Measurements from ENCODE around the gene SLC16A13.
"Not testable (repeated sequence)": the region's sequence is repeated elsewhere in the genome, so short reads cannot be mapped to it uniquely, and the experiment has no call there.

The SLC16A13 gene

GRCh38 chr17:7029096-7029495, 6.7 kb upstream of the SLC16A13 start:
- DNase-seq (ENCODE audit: low read depth in 1 of 2, low spot score in 1 of 2), result no peak

DNA sequence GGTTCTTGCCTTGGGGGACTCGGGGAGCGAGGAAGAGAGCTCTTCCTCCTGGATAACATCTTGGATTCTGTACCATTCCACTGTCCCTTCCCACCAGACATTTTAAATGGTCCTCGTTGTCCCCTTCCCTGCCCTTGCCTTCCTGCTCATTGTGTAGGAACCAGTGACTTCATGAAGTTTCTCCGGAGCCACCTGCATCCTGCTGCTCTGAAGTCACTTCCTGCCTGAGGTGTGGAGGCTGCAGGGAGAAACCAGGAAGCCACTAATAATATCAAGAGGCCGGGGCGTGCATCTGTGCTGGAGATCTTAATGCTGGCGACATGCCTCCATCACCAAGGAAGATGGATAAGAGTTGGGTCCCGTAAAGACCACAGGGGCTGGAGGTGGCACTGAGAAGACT, 6.2 kb upstream of the SLC16A13 start:
- DNase-seq (ENCODE audit: low read depth in 1 of 2, low spot score in 1 of 2), result no peak

DNA sequence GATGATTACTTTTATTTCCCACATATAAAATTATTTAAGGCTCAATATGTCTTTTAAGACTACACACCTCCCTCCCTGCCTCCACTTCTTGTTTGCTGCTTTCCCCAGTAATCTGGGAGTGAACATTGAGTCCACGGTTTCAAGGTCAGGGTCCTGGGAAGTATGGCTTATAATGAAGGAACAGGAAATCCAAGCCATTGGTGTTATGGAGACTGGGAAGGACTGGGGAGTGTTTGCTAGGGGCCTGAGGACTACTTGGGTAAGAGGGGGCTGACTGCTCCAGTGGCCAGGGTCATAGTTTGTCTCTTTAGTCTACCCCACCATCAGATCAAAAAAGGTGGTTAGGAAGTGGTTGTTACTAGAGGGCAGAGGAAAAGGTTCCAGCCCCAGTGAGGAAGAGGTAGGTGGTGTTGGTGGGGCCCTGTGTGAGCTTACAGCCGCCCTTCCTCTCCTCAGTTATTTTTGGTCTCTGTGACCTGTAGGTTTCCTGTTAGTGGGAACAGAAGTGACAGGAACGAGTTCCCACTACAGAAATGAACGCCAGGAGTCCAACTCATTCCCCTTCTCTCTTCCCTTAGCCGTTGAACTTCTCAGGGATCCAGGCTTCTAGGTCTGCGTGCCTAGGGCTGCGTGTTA, 742 bp upstream of the SLC16A13 start:
- DNase-seq (ENCODE audit: low read depth in 1 of 2, low spot score in 1 of 2), result no peak

- no peak for DNase-seq (ENCODE audit: low read depth in 1 of 2, low spot score in 1 of 2)
Observed at GRCh38 chr17:7038025-7038862, 2.4 kb downstream of the SLC16A13 start.

GRCh38 chr17:7039832-7040231, 4.0 kb downstream of the SLC16A13 start:
- no peak for DNase-seq (ENCODE audit: low read depth in 1 of 2, low spot score in 1 of 2)

- DNase-seq (ENCODE audit: low read depth in 1 of 2, low spot score in 1 of 2), result no peak
Observed at GRCh38 chr17:7041607-7042500, 6.0 kb downstream of the SLC16A13 start.

GRCh38 chr17:7042501-7043181, 6.8 kb downstream of the SLC16A13 start:
- DNase-seq (ENCODE audit: low read depth in 1 of 2, low spot score in 1 of 2), result no peak

- no peak for DNase-seq (ENCODE audit: low read depth in 1 of 2, low spot score in 1 of 2)
Observed at GRCh38 chr17:7043182-7043496, 7.3 kb downstream of the SLC16A13 start.

DNA sequence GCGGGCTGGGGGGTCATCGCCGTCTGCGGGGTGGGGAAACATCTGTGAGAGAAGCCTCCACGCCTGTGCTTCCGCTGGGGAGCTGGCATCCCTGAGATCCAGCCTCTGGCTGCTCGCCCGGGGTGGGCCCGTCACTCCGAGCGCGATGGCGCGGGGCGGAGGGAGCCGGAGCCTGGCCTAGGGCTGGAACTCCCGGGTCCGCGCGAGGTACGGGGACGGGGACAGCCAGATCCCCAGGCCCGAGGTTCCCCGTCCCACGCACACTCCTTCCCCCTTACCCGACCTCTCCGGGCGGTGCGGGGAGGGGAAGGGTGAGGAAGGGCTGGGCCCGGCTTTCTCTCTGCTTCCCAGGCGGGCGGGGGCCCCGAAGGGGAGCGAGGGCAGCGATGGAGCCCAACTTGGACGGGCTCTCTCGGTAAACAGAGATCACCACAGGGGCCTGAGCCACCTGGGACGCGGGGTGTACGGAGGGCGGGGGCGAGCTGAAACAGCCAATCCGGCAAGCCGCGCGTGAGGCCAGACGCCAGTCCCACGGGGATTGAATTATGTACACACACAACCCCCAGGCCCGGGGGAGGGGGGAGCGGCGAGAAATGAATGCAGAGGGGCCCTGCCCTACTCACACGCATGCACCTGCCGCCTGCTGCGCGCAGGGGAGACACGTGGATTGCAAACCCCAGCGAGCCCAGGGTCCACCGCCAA, 7.8 kb downstream of the SLC16A13 start, which contains the start of gene SLC16A11:
SLC16A11 (minus strand) TSS at position 596 of the 702 bp plus-strand sequence; CDS start at position 17, 579 bp downstream.
- no peak for DNase-seq (ENCODE audit: low read depth in 1 of 2, low spot score in 1 of 2)

DNA sequence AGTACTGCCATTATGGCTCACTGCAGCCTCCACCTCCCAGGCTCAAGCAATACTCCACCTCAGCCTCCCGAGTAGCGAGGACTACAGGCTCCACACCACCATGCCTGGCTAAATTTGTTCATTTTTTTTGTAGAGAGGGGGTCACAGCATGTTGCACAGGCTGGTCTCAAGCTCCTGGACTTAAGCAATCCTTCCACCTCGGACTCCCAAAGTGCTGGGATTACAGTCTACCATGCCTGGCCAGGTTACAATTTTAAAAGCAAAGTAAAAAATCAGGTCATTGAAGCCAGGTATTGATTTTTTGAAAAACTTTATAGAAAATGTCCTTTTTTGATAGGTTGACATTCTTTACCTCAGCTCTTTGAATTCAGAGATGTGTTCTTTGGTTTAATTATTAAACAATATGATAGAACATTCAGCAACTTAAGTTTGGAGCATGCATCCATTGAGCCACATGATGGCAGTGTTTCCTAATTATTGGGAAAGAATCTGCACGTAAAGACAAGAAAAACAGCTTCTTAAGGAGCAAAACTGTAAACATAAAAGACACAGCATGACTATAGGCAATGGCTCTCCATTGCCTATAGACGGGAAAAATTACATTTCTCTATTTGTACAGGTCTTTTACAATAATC, 9.8 kb downstream of the SLC16A13 start:
- no peak for DNase-seq (ENCODE audit: low read depth in 1 of 2, low spot score in 1 of 2)

- no peak for DNase-seq (ENCODE audit: low read depth in 1 of 2, low spot score in 1 of 2)
Observed at GRCh38 chr17:7046127-7046724, 10.4 kb downstream of the SLC16A13 start.

- not testable (repeated sequence) for DNase-seq (ENCODE audit: low read depth in 1 of 2, low spot score in 1 of 2)
Observed at GRCh38 chr17:7046725-7047397, 11.0 kb downstream of the SLC16A13 start.

GRCh38 chr17:7047566-7047965, 11.8 kb downstream of the SLC16A13 start:
- DNase-seq (ENCODE audit: low read depth in 1 of 2, low spot score in 1 of 2), result no peak

DNA sequence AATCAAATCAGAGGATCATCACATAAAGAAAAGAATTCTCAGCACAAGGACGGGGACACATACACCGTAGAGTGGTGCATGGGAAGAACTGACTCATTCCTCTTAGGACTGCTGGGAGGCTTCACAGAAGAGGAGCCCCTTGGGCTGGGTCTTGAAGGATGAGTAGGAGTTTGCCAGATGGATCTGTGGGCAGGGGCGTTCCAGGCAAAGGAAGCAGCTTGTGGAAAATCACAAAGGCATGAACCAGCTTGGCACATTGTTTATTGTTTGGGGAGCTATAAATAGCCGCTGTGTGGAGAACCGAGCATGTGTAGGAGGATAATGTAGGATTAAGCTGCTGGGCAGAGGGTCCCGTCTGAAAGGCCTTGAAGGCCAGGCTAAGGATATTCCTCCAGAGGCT, 13.2 kb downstream of the SLC16A13 start:
- DNase-seq (ENCODE audit: low read depth in 1 of 2, low spot score in 1 of 2), result no peak

DNA sequence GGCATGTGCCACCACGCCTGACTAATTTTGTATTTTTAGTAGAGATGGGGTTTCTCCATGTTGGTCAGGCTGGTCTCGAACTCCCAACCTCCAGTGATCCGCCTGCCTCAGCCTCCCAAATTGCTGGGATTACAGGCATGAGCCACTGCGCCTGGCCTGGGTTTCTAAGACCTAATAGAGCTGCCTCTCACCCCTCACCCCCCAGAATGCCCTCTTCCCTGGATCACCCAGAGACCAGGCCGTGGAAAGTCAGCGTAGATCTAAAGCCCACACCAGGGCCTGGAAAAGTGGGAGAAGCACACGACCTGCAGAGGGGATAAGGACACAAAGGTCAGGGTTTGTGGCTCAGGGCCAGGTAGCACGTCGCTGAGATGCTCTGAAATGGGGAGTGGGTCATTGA, 14.8 kb downstream of the SLC16A13 start:
- not testable (repeated sequence) for DNase-seq (ENCODE audit: low read depth in 1 of 2, low spot score in 1 of 2)

GRCh38 chr17:7056386-7056785, 20.6 kb downstream of the SLC16A13 start:
- DNase-seq (ENCODE audit: low read depth in 1 of 2, low spot score in 1 of 2), result no peak

DNA sequence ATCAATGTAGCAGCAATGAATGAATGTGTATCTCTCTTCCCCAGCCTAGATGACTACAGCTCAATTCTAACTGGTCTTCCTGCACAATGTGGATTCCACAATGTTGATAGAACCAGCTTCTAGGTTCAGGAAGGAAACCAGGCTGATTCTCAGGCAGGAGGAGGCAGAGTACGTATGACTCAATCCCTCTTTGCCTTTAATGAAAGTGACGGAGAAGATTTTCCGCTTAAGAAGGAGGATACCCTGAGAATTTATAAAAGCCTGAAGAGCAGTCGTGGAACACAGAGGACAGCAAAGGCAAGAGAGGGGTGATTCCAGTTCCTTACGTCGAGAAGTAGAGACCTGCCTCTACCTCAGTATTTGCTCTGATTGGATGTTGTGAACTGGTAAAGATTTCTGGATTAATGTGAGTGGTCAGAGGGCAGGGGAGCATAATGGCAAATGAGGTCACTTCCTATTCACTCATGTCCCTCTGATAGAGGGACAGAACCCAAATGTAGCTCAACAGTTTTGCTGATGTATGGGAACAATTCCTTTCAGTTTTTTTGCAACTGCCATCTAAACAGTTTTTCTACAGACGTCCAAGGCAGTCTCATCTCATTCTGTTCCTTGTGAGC, 23.1 kb downstream of the SLC16A13 start:
- no peak for DNase-seq (ENCODE audit: low read depth in 1 of 2, low spot score in 1 of 2)

DNA sequence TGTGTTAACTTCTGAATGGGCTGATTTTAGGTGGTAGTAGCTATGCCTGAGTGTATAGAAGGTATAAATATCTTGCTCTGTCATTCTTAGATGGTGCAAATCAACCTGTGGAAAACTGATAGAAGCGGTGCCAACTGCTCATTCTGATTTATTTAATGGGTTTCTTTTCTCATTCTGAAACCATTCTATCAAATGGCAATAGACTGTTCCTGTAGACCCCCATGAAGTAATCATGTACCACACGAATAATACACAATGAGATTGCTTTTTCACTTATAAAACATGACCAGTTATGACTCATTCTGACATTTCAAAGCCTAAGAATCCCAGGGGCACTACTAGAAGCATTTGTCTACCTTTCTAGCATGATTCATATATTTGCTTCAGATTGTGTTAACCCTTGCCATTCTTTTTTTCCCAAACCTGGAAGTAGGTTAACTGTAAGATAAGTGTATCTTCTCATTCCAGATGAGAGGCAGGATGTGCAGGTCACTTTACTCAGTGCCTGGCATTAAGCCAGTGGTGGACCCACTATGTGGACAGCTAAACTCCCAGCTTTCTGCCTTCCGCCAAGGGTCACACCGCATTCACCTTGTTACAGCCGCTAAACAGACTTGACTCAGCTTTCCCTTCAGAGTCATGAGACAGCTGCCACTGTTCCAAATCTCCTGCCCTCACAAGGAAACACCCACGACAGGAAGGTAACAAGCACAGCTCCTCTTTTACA, 24.5 kb downstream of the SLC16A13 start:
- no peak for DNase-seq (ENCODE audit: low read depth in 1 of 2, low spot score in 1 of 2)

Data from activated T-helper 1 cell treated with anti-CD3 and anti-CD28 coated beads, Interleukin-2, amount 50 U/mL, for 16 hours (primary cell).